MCF 10A (cell line): ENCODE measurements around the gene KAT6B. TPM values are rescaled to one million over a fixed set of nuclear protein-coding genes. Genes with fewer than 3 reads are reported as not detected.

Source experiments
- BruUV-seq: library from RNA; stranded (reverse); fragments of 400-500 nt; replicated peaks from 2 replicates; lab custom pipeline; 2021; lab: Mats Ljungman, UMichigan
- CTCF ChIA-PET: fragments of 300-600 bp; sonication (Branson Sonifier 250); formaldehyde crosslinking; extraction: SDS; loops from one replicate; lab custom pipeline; 2021; ENCODE audit warnings: antibody characterized with exemption, inconsistent platforms; lab: Yijun Ruan, JAX
- POLR2A ChIA-PET: fragments of 300-600, 350-650 bp; sonication (Branson Sonifier 250); formaldehyde crosslinking; extraction: SDS; loops from one replicate; lab custom pipeline; 2020; ENCODE audit warnings: antibody characterized with exemption, inconsistent platforms; lab: Yijun Ruan, JAX
- DNase-seq: peaks from one replicate; pipeline ENCODE4 v3.0.0-alpha.2; 2018; ENCODE audit not compliant: unreplicated experiment
- H3K27ac Mint-ChIP-seq: one replicate; pipeline ENCODE4 v1.8.0; 2022; ENCODE audit warnings: mild to moderate bottlenecking, low read depth, mixed read lengths; ENCODE audit not compliant: unreplicated experiment
- H3K27me3 Mint-ChIP-seq: one replicate; pipeline ENCODE4 v1.8.0; 2022; ENCODE audit warnings: mixed read lengths; ENCODE audit not compliant: insufficient read depth, unreplicated experiment
- H3K36me3 Mint-ChIP-seq: one replicate; pipeline ENCODE4 v1.8.0; 2022; ENCODE audit warnings: mild to moderate bottlenecking, moderate library complexity, mixed read lengths; ENCODE audit not compliant: insufficient read depth, unreplicated experiment
- H3K4me1 Mint-ChIP-seq: one replicate; pipeline ENCODE4 v1.8.0; 2022; ENCODE audit warnings: mixed read lengths; ENCODE audit not compliant: insufficient read depth, unreplicated experiment
- H3K4me3 Mint-ChIP-seq: one replicate; pipeline ENCODE4 v1.8.0; 2022; ENCODE audit warnings: mild to moderate bottlenecking, moderate library complexity, mixed read lengths; ENCODE audit not compliant: unreplicated experiment
- H3K9me3 Mint-ChIP-seq: one replicate; pipeline ENCODE4 v1.8.0; 2022; ENCODE audit warnings: mixed read lengths; ENCODE audit not compliant: unreplicated experiment
- CTCF ChIP-seq: fragments of 200-600 bp; IDR thresholded peaks from one replicate; pipeline ENCODE4 v1.8.0; 2022; ENCODE audit warnings: antibody characterized with exemption, mild to moderate bottlenecking; ENCODE audit not compliant: unreplicated experiment
- intact Hi-C: fragments of 100-400 bp; cut with micrococcal nuclease; formaldehyde crosslinking; loops from 2 replicates; pipeline ENCODE4 v1.14.1; 2022
- total RNA-seq: library from RNA; stranded (reverse); gene quantifications from 2 replicates; pipeline ENCODE4 v1.2.3, GENCODE V29; 2022

KAT6B gene
- total RNA-seq, 1 experiment from 2014 or later: 18.3 TPM

- ChIA-PET POLR2A (interaction anchor here (1.4 kb wide), 2 partner anchors 10 to 34 kb away, joined by 3 to 5 read pairs; no protein-coding TSS in a partner anchor), CTCF (interaction anchor here (0.6 kb wide), 1 partner anchor 45 kb away, joined by 3 read pairs; no protein-coding TSS in a partner anchor)
- Mint-ChIP-seq H3K4me1 (peaks cover 5% of the 10 kb centered on the region), H3K36me3 (no peaks in the 10 kb centered on the region), H3K9me3 (no peaks in the 10 kb centered on the region), H3K27ac (no peak overlapping the region), H3K27me3 (no peaks in the 10 kb centered on the region), H3K4me3 (no peak overlapping the region)
- BruUV-seq: no TSS peak
- intact Hi-C loops: no loop called here
- DNase-seq: no peak
- no peak for TF ChIP-seq CTCF
Measured at GRCh38 chr10:74958316-74958715, 131.9 kb downstream of the KAT6B start.

GRCh38 chr10:74960670-74961069, 134.3 kb downstream of the KAT6B start:
- DNase-seq: no peak
- H3K27me3 Mint-ChIP-seq: no peaks in the 10 kb centered on the region
- intact Hi-C loops: no loop called here
- TF ChIP-seq CTCF: no peak
- BruUV-seq: no TSS peak
- no peaks in the 10 kb centered on the region for H3K9me3 Mint-ChIP-seq
- H3K4me3 Mint-ChIP-seq: no peak overlapping the region
- ChIA-PET POLR2A (interaction anchor here (0.9 to 2.0 kb wide), 2 partner anchors 11 to 12 kb away, joined by 4 to 6 read pairs; no protein-coding TSS in a partner anchor), CTCF (no interaction called here)
- H3K27ac Mint-ChIP-seq: no peak overlapping the region
- peaks cover 5% of the 10 kb centered on the region for H3K4me1 Mint-ChIP-seq
- no peaks in the 10 kb centered on the region for H3K36me3 Mint-ChIP-seq

GRCh38 chr10:74962517-74962916, 136.1 kb downstream of the KAT6B start:
- no peak for DNase-seq
- no peaks in the 10 kb centered on the region for H3K27me3 Mint-ChIP-seq
- TF ChIP-seq CTCF: no peak
- CTCF ChIA-PET: no interaction called here
- no peak overlapping the region for H3K27ac Mint-ChIP-seq
- POLR2A ChIA-PET: no interaction called here
- H3K36me3 Mint-ChIP-seq: no peaks in the 10 kb centered on the region
- no peaks in the 10 kb centered on the region for H3K9me3 Mint-ChIP-seq
- H3K4me3 Mint-ChIP-seq: no peak overlapping the region
- H3K4me1 Mint-ChIP-seq: peaks cover under 1% of the 10 kb centered on the region
- intact Hi-C loops: no loop called here
- no TSS peak for BruUV-seq

- Mint-ChIP-seq H3K27ac (no peak overlapping the region), H3K36me3 (no peaks in the 10 kb centered on the region), H3K4me1 (peaks cover 6% of the 10 kb centered on the region), H3K9me3 (no peaks in the 10 kb centered on the region), H3K27me3 (no peaks in the 10 kb centered on the region), H3K4me3 (no peak overlapping the region)
- BruUV-seq: no TSS peak
- DNase-seq: no peak
- ChIA-PET POLR2A (no interaction called here), CTCF (interaction anchor here (0.7 kb wide), 1 partner anchor 64 kb away, joined by 3 read pairs; no protein-coding TSS in a partner anchor)
- intact Hi-C loops: no loop called here
- no peak for TF ChIP-seq CTCF
Measured at GRCh38 chr10:74963549-74963948, 137.1 kb downstream of the KAT6B start.
